ENCODE results near the gene RASL11B. TPM values are rescaled to one million over a fixed set of nuclear protein-coding genes. Genes with fewer than 3 reads are reported as not detected.

Gene RASL11B
- total and polyA plus RNA-seq, 2 donors (not counting 1 experiment from before 2014, with no cell fraction given): 0.36 to 1.2 TPM

DNA sequence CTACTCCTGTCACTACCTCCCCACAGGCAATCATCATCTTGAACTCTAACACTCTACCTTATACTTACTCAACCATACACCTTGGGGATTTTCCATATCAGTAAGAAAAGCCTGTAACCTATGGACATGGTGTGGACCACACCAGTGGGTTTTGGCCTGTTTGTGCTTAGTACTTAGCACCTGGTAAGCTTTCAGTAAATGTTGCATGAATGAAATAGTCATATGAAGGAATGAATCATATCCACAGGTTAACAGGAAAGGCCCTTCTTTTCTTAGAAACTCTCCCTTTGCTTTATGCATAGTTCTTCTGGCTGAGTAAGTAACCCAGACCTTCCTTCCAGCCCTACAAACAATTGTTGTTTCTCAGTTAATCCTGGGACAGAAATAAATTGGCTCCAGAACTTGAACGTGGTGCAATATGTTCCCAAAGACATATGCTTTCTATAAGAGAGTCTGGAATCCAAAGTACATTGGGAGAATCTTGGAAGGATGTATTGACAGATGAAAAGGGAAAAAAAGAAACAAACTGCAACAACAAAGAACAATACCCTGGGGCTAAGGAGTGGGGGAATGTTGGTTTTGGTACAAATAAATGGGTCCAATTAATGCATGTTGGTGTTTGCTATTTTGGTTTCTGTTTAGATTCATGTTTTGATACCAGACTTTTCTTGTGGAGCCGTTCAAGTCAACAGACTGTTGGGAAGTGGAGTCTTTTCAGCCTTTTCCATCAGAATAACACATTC is 27.8 kb downstream of the RASL11B start:
- no CpG with 5 or more reads among the region's 2 CpGs for WGBS (ENCODE audit: insufficient coverage)
- Mint-ChIP-seq H3K27ac (no peak overlapping the region), H3K9me3 (ENCODE audit: insufficient read depth) (peaks cover 3% of the 10 kb centered on the region), H3K4me1 (no peaks in the 10 kb centered on the region), H3K4me3 (no peak overlapping the region), H3K27me3 (no peaks in the 10 kb centered on the region)
- Histone ChIP-seq H3K36me3 (replicated peaks in 1 of 2; ENCODE audit: control extremely low read depth in 1 of 2, control insufficient read depth in 1 of 2, extremely low read depth in 1 of 2, insufficient read depth in 2 of 2, low read length in 1 of 2) (peaks cover 0 to 7% of the 10 kb centered on the region in 2 experiments), H3K9me3 (ENCODE audit: control extremely low read depth in 1 of 3, control insufficient read depth in 2 of 3, insufficient read depth in 1 of 3, low read length in 2 of 3) (peaks cover 0 to 8% (median 0%) of the 10 kb centered on the region in 3 donors), H3K4me1 (ENCODE audit: control insufficient read depth in 2 of 2, insufficient read depth in 2 of 2, low read length in 2 of 2) (no peaks in the 10 kb centered on the region), H4K20me1 (ENCODE audit: control insufficient read depth, insufficient read depth, low read length, poor library complexity, severe bottlenecking) (no peaks in the 10 kb centered on the region), H2AFZ (ENCODE audit: insufficient read depth, low read depth, low read length, poor library complexity, severe bottlenecking) (no peak overlapping the region), H3K79me2 (ENCODE audit: control insufficient read depth, insufficient read depth, low read length) (no peaks in the 10 kb centered on the region), H3K4me2 (replicated peaks; ENCODE audit: low read depth, low read length, poor library complexity, severe bottlenecking) (no peak overlapping the region), H3K27me3 (replicated peaks in 1 of 4; ENCODE audit: control extremely low read depth in 1 of 4, control insufficient read depth in 3 of 4, insufficient read depth in 4 of 4, low read length in 3 of 4) (no peaks in the 10 kb centered on the region), H3K9ac (ENCODE audit: low read length) (no peak overlapping the region), H3K4me3 (ENCODE audit: control extremely low read depth in 1 of 5, extremely low read depth in 1 of 5, insufficient read depth in 1 of 5, low read depth in 2 of 5, low read length in 4 of 5) (no peak overlapping the region), H3K27ac (ENCODE audit: low read length in 2 of 2) (no peak overlapping the region)
- intact Hi-C loops (cut with micrococcal nuclease): no loop called here
- ATAC-seq (ENCODE audit: low read depth) (no peak), DNase-seq (no peak)
- ChIA-PET CTCF (no interaction called here), POLR2A (no interaction called here)
- TF ChIP-seq, protein P1, sequence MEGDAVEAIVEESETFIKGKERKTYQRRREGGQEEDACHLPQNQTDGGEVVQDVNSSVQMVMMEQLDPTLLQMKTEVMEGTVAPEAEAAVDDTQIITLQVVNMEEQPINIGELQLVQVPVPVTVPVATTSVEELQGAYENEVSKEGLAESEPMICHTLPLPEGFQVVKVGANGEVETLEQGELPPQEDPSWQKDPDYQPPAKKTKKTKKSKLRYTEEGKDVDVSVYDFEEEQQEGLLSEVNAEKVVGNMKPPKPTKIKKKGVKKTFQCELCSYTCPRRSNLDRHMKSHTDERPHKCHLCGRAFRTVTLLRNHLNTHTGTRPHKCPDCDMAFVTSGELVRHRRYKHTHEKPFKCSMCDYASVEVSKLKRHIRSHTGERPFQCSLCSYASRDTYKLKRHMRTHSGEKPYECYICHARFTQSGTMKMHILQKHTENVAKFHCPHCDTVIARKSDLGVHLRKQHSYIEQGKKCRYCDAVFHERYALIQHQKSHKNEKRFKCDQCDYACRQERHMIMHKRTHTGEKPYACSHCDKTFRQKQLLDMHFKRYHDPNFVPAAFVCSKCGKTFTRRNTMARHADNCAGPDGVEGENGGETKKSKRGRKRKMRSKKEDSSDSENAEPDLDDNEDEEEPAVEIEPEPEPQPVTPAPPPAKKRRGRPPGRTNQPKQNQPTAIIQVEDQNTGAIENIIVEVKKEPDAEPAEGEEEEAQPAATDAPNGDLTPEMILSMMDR (IDR thresholded peaks at IDR 0.05): no peak
- no peak for TF ChIP-seq EZH2 (IDR thresholded peaks at IDR 0.05; ENCODE audit: borderline replicate concordance, insufficient read depth, low read depth, low read length, poor library complexity, severe bottlenecking)

DNA sequence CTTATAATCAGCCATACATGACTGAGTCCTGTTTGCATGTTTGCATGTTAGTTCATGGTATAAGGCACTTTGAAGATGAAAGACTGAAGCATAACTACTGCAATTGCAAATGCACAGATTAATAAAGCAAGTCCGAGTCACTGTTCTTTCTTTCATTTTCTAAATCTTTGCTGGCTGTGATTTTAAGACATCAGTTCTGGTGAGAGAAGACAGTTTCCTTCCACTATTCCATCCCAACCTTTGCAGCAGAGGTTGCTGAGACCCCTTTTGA is 28.3 kb downstream of the RASL11B start:
- CTCF ChIA-PET: no interaction called here

More for the DNA sequence above, 28.3 kb downstream of the RASL11B start:
- Mint-ChIP-seq H3K4me1 (no peaks in the 10 kb centered on the region), H3K27me3 (no peaks in the 10 kb centered on the region), H3K4me3 (no peak overlapping the region), H3K9me3 (ENCODE audit: insufficient read depth) (peaks cover 3% of the 10 kb centered on the region), H3K27ac (no peak overlapping the region)
- Histone ChIP-seq H3K4me2 (replicated peaks; ENCODE audit: low read depth, low read length, poor library complexity, severe bottlenecking) (no peak overlapping the region), H3K79me2 (ENCODE audit: control insufficient read depth, insufficient read depth, low read length) (no peaks in the 10 kb centered on the region), H2AFZ (ENCODE audit: insufficient read depth, low read depth, low read length, poor library complexity, severe bottlenecking) (no peak overlapping the region), H3K4me1 (ENCODE audit: control insufficient read depth in 2 of 2, insufficient read depth in 2 of 2, low read length in 2 of 2) (no peaks in the 10 kb centered on the region), H3K27me3 (replicated peaks in 1 of 4; ENCODE audit: control extremely low read depth in 1 of 4, control insufficient read depth in 3 of 4, insufficient read depth in 4 of 4, low read length in 3 of 4) (no peaks in the 10 kb centered on the region), H3K4me3 (ENCODE audit: control extremely low read depth in 1 of 5, extremely low read depth in 1 of 5, insufficient read depth in 1 of 5, low read depth in 2 of 5, low read length in 4 of 5) (no peak overlapping the region), H3K9ac (ENCODE audit: low read length) (no peak overlapping the region), H3K9me3 (ENCODE audit: control extremely low read depth in 1 of 3, control insufficient read depth in 2 of 3, insufficient read depth in 1 of 3, low read length in 2 of 3) (peaks cover 0 to 8% (median 0%) of the 10 kb centered on the region in 3 donors), H4K20me1 (ENCODE audit: control insufficient read depth, insufficient read depth, low read length, poor library complexity, severe bottlenecking) (no peaks in the 10 kb centered on the region), H3K27ac (ENCODE audit: low read length in 2 of 2) (no peak overlapping the region), H3K36me3 (replicated peaks in 1 of 2; ENCODE audit: control extremely low read depth in 1 of 2, control insufficient read depth in 1 of 2, extremely low read depth in 1 of 2, insufficient read depth in 2 of 2, low read length in 1 of 2) (peaks cover 0 to 6% of the 10 kb centered on the region in 2 experiments)
- WGBS (ENCODE audit: insufficient coverage): no CpG with 5 or more reads among the region's 1 CpG
- DNase-seq: no peak
- POLR2A ChIA-PET: no interaction called here
- intact Hi-C loops (cut with micrococcal nuclease): no loop called here
- no peak for TF ChIP-seq EZH2 (IDR thresholded peaks at IDR 0.05; ENCODE audit: borderline replicate concordance, insufficient read depth, low read depth, low read length, poor library complexity, severe bottlenecking)
- TF ChIP-seq, protein P1 (IDR thresholded peaks at IDR 0.05): no peak
- no peak for ATAC-seq (ENCODE audit: low read depth)
